GM23338 (cell line): Measurements from ENCODE around the gene DNAI2. TPM values are rescaled to one million over a fixed set of nuclear protein-coding genes. Genes with fewer than 3 reads are reported as not detected.

ENCODE experiments used
- ATAC-seq: fragments of 200-7000 bp; cut with Tn5 transposase; 3 replicates; pipeline ENCODE4 v1.9.1; 2020
- DNase-seq: peaks from one replicate; pipeline ENCODE4 v3.0.0-alpha.2; 2015; ENCODE audit warnings: low spot score
- H2AFZ ChIP-seq: fragments of 200-600 bp; sonication (generic); 2 replicates; pipeline ENCODE4 v1.8.0; 2016; ENCODE audit warnings: antibody characterized with exemption, mild to moderate bottlenecking, moderate library complexity
- H3F3A ChIP-seq: fragments of 200-600 bp; sonication (generic); replicated peaks from 2 replicates; pipeline ENCODE4 v1.8.0; 2017; ENCODE audit warnings: antibody characterized with exemption, mixed run types, low read depth
- H3K27ac ChIP-seq: fragments of 200-600 bp; sonication (generic); 2 replicates; pipeline ENCODE4 v1.6.1; 2016; ENCODE audit warnings: low read depth
- H3K27me3 ChIP-seq: fragments of 200-600 bp; sonication (generic); 2 replicates; pipeline ENCODE4 v1.8.0; 2016; ENCODE audit warnings: mild to moderate bottlenecking, mixed run types, moderate library complexity; ENCODE audit not compliant: insufficient read depth
- H3K36me3 ChIP-seq: fragments of 200-600 bp; sonication (generic); 2 replicates; pipeline ENCODE4 v1.8.0; 2016; ENCODE audit warnings: mild to moderate bottlenecking; ENCODE audit not compliant: insufficient read depth
- H3K4me1 ChIP-seq: fragments of 200-600 bp; sonication (generic); 2 replicates; pipeline ENCODE4 v1.8.0; 2016; ENCODE audit warnings: mild to moderate bottlenecking, moderate library complexity; ENCODE audit not compliant: insufficient read depth
- H3K4me2 ChIP-seq: fragments of 200-600 bp; sonication (generic); 2 replicates; pipeline ENCODE4 v1.7.1; 2017; ENCODE audit warnings: mixed run types
- H3K4me3 ChIP-seq: fragments of 200-600 bp; sonication (generic); 2 replicates; pipeline ENCODE4 v1.6.1; 2016; ENCODE audit warnings: mixed run types
- H3K79me2 ChIP-seq: fragments of 200-600 bp; sonication (generic); replicated peaks from 2 replicates; pipeline ENCODE4 v1.8.0; 2017; ENCODE audit warnings: mild to moderate bottlenecking; ENCODE audit not compliant: insufficient read depth
- H3K9me2 ChIP-seq: fragments of 200-600 bp; sonication (generic); 2 replicates; pipeline ENCODE4 v1.8.0; 2017; ENCODE audit not compliant: insufficient read depth
- H4K20me1 ChIP-seq: fragments of 200-600 bp; sonication (generic); replicated peaks from 2 replicates; pipeline ENCODE4 v1.8.0; 2017; ENCODE audit warnings: mild to moderate bottlenecking; ENCODE audit not compliant: insufficient read depth
- H3K27ac Mint-ChIP-seq: 2 replicates; pipeline ENCODE4 v1.8.0; 2020; ENCODE audit warnings: inconsistent platforms, mild to moderate bottlenecking, moderate library complexity, mixed read lengths
- H3K27me3 Mint-ChIP-seq: 3 replicates; pipeline ENCODE4 v1.8.0; 2022; ENCODE audit warnings: low read depth, mild to moderate bottlenecking, moderate library complexity, mixed read lengths, inconsistent platforms; ENCODE audit not compliant: insufficient read depth, poor library complexity
- H3K36me3 Mint-ChIP-seq: 3 replicates; pipeline ENCODE4 v1.8.0; 2021; ENCODE audit warnings: low read depth, mild to moderate bottlenecking, inconsistent platforms, moderate library complexity, mixed read lengths
- H3K4me1 Mint-ChIP-seq: 3 replicates; pipeline ENCODE4 v1.8.0; 2020; ENCODE audit warnings: mild to moderate bottlenecking, inconsistent platforms, mixed read lengths
- H3K4me3 Mint-ChIP-seq: 3 replicates; pipeline ENCODE4 v1.8.0; 2021; ENCODE audit warnings: moderate library complexity, mild to moderate bottlenecking, inconsistent platforms, mixed read lengths
- H3K9me3 Mint-ChIP-seq: 3 replicates; pipeline ENCODE4 v1.8.0; 2020; ENCODE audit warnings: moderate library complexity, mild to moderate bottlenecking, inconsistent platforms, mixed read lengths
- CTCF ChIP-seq, 2 experiments: fragments of 200-600 bp in 1 of 2; sonication (generic) in 1 of 2; conservative IDR thresholded peaks; 2 replicates each; pipeline versions ENCODE4 v1.5.1 to v1.6.1; 2016 to 2017; ENCODE audit warnings: antibody characterized with exemption in 2 of 2, low read depth in 2 of 2, mild to moderate bottlenecking in 2 of 2, moderate library complexity in 1 of 2
- ETS1 ChIP-seq: IDR thresholded peaks from 2 replicates; pipeline ENCODE4 v1.6.1; 2016; ENCODE audit warnings: antibody characterized with exemption
- EZH2 ChIP-seq: fragments of 200-600 bp; sonication (generic); IDR thresholded peaks from one replicate; pipeline ENCODE4 v1.8.0; 2017; ENCODE audit warnings: antibody characterized with exemption, mild to moderate bottlenecking, low read depth; ENCODE audit not compliant: unreplicated experiment
- JUNB ChIP-seq: IDR thresholded peaks from one replicate; pipeline ENCODE4 v1.6.1; 2016; ENCODE audit warnings: antibody characterized with exemption; ENCODE audit not compliant: unreplicated experiment
- POLR2AphosphoS5 ChIP-seq: IDR thresholded peaks from 2 replicates; pipeline ENCODE4 v1.6.1; 2016; ENCODE audit warnings: antibody characterized with exemption, low read depth
- polyA plus RNA-seq: library from polyadenylated mRNA; unstranded; fragments of >200 nt; fragmentation: Nextera tagmentation; extraction: Ambion mirVana; gene quantifications from 2 replicates; pipeline ENCODE4 v1.2.1, GENCODE V29; 2016
- total RNA-seq: library from RNA; depleted of rRNA; stranded (reverse); fragments of >200 nt; shearing (Covaris generic); gene quantifications from 2 replicates; pipeline ENCODE4 v1.2.3, GENCODE V29; 2014
- TF ChIP-seq, protein P1 (sequence below): IDR thresholded peaks from one replicate; pipeline ENCODE4 v1.6.1; 2018; ENCODE audit warnings: antibody characterized with exemption; ENCODE audit not compliant: unreplicated experiment

Gene DNAI2
- total and polyA plus RNA-seq, 2 experiments from 2014 or later: 0.21 TPM; not detected in 1

DNA sequence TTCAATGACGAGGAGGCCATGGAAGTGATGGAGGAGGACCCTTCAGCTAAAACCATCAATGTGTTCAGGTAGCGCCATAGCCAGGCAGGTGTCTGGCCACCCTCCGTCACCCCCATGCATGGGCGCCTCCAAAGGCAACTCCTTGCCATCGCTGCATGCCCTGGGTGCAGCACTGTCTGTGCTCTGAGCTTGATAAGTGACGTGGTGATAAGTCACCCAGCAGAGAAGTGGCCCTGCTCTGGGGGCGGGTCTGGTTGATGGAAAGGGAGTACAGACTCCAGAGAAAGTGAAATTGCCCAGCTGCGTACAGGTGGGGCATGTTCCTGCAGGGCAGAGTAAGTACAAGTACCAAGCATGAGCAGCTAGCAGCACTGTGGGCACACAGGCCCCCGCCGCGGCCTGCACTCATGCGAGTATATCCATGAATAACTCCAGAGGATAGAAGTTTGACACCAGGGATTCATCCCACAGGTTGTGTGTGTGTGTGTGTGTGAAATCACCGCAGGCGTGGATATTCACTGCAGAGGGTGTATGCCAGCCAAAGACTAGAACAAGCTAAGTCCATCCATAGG lies 13.1 kb downstream of the DNAI2 start:
- Histone ChIP-seq H3K27me3 (no peaks in the 10 kb centered on the region), H3K4me2 (no peak overlapping the region), H2AFZ (no peak overlapping the region), H3K4me3 (no peak overlapping the region), H3K4me1 (peaks cover 7% of the 10 kb centered on the region; the same call in 1 of the 2 replicates), H4K20me1 (no peaks in the 10 kb centered on the region), H3F3A (no peaks in the 10 kb centered on the region), H3K9me2 (no peaks in the 10 kb centered on the region), H3K79me2 (no peaks in the 10 kb centered on the region), H3K27ac (no peak overlapping the region), H3K36me3 (no peaks in the 10 kb centered on the region)
- no peak for TF ChIP-seq POLR2AphosphoS5
- TF ChIP-seq CTCF (conservative IDR thresholded peaks at IDR 0.05; ENCODE audit: low read depth in 2 of 2): no peak
- TF ChIP-seq JUNB: no peak
- H3K4me1 Mint-ChIP-seq: no peaks in the 10 kb centered on the region; the same call in 1 of the 3 replicates
- DNase-seq (no peak), ATAC-seq (no peak)
- H3K36me3 Mint-ChIP-seq: no peaks in the 10 kb centered on the region
- no peak overlapping the region for H3K4me3 Mint-ChIP-seq
- H3K27ac Mint-ChIP-seq: no peak overlapping the region
- peaks cover 11% of the 10 kb centered on the region for H3K27me3 Mint-ChIP-seq
- H3K9me3 Mint-ChIP-seq: no peaks in the 10 kb centered on the region

- Histone ChIP-seq H3K79me2 (no peaks in the 10 kb centered on the region), H3K9me2 (no peaks in the 10 kb centered on the region), H3K27ac (no peak overlapping the region), H3F3A (no peaks in the 10 kb centered on the region), H3K36me3 (no peaks in the 10 kb centered on the region), H3K4me3 (no peak overlapping the region), H3K4me2 (no peak overlapping the region), H3K27me3 (no peaks in the 10 kb centered on the region), H4K20me1 (no peaks in the 10 kb centered on the region), H3K4me1 (peaks cover 7% of the 10 kb centered on the region; the same call in 1 of the 2 replicates), H2AFZ (no peak overlapping the region)
- ATAC-seq: no peak
- no peak for DNase-seq
- peaks cover 11% of the 10 kb centered on the region for H3K27me3 Mint-ChIP-seq
- H3K4me3 Mint-ChIP-seq: no peak overlapping the region
- H3K9me3 Mint-ChIP-seq: no peaks in the 10 kb centered on the region
- no peak overlapping the region for H3K27ac Mint-ChIP-seq
- TF ChIP-seq POLR2AphosphoS5: no peak
- H3K36me3 Mint-ChIP-seq: no peaks in the 10 kb centered on the region
- H3K4me1 Mint-ChIP-seq: no peaks in the 10 kb centered on the region; the same call in 1 of the 3 replicates
Measured at GRCh38 chr17:74288785-74289184, 14.8 kb downstream of the DNAI2 start.

- ATAC-seq (no peak), DNase-seq (no peak)
- Histone ChIP-seq H3K9me2 (no peaks in the 10 kb centered on the region), H3F3A (no peaks in the 10 kb centered on the region), H3K4me3 (no peak overlapping the region), H3K36me3 (no peaks in the 10 kb centered on the region), H3K4me2 (no peak overlapping the region), H3K79me2 (no peaks in the 10 kb centered on the region), H4K20me1 (no peaks in the 10 kb centered on the region), H3K27ac (no peak overlapping the region), H2AFZ (no peak overlapping the region), H3K4me1 (peaks cover 7% of the 10 kb centered on the region; the same call in 1 of the 2 replicates), H3K27me3 (no peaks in the 10 kb centered on the region)
- Mint-ChIP-seq H3K4me3 (no peak overlapping the region), H3K9me3 (no peaks in the 10 kb centered on the region; the same call in 2 of the 3 replicates), H3K4me1 (no peaks in the 10 kb centered on the region; the same call in 1 of the 3 replicates), H3K36me3 (no peaks in the 10 kb centered on the region; the same call in 2 of the 3 replicates), H3K27me3 (peaks cover 9% of the 10 kb centered on the region), H3K27ac (no peak overlapping the region)
- TF ChIP-seq CTCF (conservative IDR thresholded peaks at IDR 0.05; ENCODE audit: low read depth in 2 of 2) (no peak), EZH2 (no peak), ETS1 (no peak), JUNB (no peak)
- TF ChIP-seq, protein P1, sequence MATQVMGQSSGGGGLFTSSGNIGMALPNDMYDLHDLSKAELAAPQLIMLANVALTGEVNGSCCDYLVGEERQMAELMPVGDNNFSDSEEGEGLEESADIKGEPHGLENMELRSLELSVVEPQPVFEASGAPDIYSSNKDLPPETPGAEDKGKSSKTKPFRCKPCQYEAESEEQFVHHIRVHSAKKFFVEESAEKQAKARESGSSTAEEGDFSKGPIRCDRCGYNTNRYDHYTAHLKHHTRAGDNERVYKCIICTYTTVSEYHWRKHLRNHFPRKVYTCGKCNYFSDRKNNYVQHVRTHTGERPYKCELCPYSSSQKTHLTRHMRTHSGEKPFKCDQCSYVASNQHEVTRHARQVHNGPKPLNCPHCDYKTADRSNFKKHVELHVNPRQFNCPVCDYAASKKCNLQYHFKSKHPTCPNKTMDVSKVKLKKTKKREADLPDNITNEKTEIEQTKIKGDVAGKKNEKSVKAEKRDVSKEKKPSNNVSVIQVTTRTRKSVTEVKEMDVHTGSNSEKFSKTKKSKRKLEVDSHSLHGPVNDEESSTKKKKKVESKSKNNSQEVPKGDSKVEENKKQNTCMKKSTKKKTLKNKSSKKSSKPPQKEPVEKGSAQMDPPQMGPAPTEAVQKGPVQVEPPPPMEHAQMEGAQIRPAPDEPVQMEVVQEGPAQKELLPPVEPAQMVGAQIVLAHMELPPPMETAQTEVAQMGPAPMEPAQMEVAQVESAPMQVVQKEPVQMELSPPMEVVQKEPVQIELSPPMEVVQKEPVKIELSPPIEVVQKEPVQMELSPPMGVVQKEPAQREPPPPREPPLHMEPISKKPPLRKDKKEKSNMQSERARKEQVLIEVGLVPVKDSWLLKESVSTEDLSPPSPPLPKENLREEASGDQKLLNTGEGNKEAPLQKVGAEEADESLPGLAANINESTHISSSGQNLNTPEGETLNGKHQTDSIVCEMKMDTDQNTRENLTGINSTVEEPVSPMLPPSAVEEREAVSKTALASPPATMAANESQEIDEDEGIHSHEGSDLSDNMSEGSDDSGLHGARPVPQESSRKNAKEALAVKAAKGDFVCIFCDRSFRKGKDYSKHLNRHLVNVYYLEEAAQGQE: no peak
Measured at GRCh38 chr17:74289688-74290087, 15.7 kb downstream of the DNAI2 start.
